ENCODE data around the gene PPP6R2.
"Not testable (repeated sequence)": the region's sequence is repeated elsewhere in the genome, so short reads cannot be mapped to it uniquely, and the experiment has no call there.

PPP6R2 gene

DNA sequence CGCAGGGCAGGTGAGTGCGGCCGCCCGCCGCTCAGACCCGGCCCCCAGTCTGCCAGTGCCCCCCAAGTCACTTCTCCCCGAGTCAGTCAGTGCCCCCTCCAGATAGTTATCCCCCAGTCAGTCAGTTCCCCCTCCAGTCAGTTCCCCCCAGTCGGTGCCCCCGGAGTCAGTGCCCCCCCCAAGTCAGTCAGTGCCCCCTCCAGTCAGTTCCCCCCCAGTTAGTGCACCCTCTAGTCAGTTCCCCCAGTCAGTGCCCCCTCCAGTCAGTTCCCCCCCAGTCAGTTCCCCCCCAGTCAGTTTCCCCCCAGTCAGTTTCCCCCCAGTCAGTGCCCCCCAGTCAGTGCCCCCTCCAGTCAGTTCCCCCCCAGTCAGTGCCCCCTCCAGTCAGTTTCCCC is 411 bp downstream of the PPP6R2 start:
- DNase-seq (ENCODE audit: low read depth), result no peak

DNA sequence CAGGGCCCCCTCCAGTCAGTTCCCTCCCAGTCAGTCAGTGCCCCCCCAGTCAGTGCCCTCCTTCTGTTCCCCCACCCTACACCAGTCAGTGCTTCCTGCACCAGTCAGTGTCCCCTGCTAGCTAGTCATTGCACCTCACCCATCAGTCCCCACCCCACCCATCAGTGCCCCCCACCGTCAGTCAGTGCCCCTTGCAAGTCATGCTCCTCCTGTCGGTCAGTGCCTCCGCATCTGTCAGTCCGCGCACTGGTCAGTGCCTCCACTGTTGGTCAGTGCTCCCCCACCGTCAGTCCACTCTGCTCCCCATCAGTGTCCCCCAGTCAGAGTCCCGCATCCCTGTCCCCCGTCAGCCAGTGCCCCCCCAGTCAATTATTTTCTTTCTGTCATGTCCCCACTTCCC is 3.3 kb downstream of the PPP6R2 start:
- DNase-seq (ENCODE audit: low read depth), result no peak

DNA sequence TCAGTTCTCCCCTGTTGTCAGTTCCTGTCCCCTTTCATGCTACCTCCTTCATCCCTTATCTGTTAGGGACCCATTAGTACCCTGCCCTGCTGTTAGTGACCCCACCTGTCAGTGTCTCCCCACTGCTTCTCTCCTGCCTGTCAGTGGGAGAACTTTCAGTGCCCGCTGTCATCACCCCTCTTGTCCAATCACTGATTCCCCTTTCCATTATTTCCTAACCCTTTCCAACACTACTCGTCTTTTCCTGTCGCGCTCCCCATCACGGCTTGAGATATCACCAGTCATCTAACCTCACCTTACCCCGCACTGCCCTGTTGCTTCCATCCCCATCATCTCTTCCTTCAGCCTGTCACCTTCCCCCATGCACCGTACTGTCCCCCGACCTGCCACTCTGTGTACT is 4.0 kb downstream of the PPP6R2 start:
- no peak for DNase-seq (ENCODE audit: low read depth)

DNA sequence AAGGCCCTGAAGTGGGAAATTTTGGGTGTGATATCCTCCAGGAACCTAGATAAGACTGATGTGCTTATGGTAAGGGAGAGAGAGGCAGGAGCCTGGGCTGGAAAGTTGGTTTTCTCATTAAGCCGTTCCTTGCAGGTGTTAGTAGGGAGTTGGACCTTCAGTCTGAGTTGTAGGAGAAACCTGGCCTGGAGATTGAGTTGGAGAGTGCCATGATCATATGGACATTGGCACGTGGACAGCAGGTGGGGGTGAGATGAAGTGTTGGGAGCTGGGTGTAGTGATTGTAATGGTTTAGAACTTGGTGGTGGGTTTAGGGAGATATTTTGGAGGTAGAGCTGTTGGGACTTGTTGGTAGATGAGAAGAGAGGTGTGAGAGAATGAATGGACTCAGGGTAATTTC is 4.9 kb downstream of the PPP6R2 start:
- no peak for DNase-seq (ENCODE audit: low read depth)

DNA sequence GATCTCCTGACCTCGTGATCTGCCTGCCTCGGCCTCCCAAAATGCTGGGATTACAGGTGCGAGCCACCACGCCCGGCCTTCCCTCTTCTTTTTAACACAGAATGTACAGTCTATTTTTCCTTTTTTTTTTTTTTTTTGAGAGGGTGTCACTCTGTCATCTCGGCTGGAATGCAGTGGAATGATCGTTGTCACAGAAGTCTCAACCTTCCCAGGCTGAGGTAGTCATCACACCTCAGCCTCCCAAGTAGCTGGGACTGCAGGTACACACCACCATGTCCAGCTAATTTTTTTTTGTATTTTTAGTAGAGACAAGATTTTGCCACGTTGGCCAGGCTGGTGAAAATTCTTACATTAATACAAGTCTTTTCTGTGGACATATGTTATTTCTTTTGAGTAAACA is 13.1 kb downstream of the PPP6R2 start:
- no peak for DNase-seq (ENCODE audit: low read depth)

DNA sequence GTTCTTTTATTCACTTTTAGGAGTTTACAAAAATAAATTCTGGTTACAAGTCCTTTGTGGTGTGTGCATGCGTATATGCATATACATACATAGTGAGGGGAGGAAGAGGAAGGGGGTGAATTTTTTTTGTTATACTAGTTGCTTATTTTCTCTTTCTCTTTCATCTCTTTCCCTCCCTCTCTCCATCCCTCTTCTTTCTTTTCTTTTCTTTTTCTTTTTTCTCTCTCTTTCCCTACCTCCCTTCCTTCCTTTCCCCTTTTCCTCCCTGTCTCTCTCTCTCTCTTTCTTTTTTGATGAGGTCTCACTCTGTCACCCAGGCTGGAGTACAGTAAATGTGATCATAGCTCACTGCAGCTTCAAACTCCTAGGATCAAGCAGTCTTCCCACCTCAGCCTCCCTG is 14.1 kb downstream of the PPP6R2 start:
- no peak for DNase-seq (ENCODE audit: low read depth)

DNA sequence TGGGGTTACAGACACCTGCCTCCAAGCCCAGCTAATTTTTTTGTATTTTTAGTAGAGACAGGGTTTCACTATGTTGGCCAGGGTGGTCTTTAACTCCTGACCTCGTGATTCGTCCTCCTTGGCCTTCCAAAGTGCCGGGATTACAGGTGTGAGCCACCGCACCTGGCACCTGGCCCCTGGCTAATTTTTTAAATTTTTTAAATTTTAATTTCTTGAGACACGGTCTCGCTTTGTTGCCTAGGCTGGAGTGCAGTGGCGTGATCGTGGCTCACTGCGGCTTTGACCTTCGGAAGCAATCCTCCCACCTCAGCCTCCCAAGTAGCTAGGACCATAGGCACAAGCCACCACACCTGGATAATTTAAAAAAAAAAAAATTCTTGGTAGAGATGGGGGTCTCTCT is 14.6 kb downstream of the PPP6R2 start:
- no peak for DNase-seq (ENCODE audit: low read depth)

DNA sequence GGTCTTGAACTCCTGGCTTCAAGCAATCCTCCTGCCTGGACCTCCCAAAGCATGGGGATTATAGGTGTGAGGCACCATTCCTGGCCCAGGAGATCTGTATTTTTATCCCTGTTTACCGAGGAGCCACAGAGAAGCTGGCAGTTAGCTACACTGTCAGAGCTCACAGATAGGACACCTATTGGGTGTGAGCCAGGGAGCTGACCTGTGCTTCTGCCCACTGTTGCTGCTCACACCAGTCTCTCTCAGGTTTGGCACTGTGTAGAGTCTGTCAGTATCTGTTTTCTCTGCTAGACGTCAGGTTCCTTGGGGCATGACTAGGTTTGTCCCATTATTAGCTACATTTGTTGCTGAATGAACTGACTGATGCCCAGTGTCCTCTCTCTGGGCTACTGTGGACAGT is 17.5 kb downstream of the PPP6R2 start:
- DNase-seq (ENCODE audit: low read depth), result no peak

DNA sequence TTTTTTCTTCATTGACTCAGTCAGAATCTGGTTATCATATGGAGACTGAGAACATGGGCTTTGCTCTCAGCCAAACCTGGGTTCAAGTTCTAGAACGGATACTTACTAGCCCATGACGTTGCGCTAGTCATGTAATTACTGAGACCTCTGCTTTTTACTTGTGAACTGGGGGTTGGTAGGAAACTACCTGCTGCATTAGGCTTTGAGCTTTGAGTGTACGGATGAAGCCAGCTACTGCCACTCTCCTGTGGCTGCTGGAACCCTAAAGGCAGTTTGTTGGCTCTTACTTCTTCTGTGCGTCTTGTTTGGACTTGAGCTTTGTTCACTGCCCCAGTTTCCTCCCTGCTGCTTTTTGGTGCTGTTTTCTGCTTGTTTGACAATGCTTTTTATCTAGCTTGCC is 18.1 kb downstream of the PPP6R2 start:
- DNase-seq (ENCODE audit: low read depth), result no peak

DNA sequence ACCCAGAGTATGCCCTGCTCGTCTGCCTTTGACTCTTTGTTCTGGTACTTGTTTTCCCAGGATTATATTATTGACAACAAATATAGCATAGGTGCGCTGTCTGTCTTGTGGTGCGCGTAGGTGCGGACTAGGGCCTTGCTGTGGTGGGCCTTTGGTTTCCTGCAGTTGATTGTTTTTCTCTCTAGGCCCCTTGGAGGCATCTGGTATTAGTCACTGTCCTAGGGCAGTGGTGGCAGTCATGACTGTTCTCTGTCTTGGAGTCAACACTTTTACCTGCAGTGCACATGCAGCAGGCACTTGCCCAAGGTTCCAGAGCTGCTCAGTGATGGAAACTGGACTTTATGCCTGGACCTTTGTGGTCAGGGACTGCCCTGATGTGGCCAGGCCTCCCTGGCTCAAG is 18.6 kb downstream of the PPP6R2 start:
- DNase-seq (ENCODE audit: low read depth), result no peak

DNA sequence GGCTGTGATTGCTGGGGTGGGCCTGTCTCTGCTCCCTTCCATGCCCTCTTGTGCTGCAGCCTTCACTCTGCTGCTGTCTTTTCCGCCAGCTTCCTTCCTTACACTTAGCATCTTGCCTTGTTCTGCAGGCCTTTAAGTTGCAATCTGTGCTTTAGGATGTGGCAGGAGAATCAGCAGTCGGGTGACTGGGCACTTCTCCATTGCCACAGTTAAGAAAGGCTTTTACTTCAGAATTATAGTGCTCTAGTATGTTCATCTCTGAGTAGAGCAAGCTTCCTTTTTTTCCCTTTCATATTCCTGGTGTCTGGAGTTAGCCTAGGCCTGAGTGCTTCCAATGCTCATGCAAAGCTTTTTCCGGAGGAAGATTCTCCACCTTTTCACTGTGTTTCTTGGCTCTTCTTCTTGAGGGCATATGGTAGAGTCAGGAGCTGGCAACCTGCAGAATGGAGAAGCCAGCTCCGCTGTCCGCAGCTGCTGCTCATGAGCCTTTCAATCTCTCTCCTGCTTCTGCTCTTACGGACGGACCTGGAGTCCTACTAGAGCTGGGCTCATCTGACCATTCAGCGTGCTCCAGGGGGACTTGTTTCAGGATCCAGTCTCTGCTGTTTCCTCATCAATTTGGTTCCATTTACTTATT is 20.2 kb downstream of the PPP6R2 start:
- DNase-seq (ENCODE audit: low read depth), result no peak

DNA sequence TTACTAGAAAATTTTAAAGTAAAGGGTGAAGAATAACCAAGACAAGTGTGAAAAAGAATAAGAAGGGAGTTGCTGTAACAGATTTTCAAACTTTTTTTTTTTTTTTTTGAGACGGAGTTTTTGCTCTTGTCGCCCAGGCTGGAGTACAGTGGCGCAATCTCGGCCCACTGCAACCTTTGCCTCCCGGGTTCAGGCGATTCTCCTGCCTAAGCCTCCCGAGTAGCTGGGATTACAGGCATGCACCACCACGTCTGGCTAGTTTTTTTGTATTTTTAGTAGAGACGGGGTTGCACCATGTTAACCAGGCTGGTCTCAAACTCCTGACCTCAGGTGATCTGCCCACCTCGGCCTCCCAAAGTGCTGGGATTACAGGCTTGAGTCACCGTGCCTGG is 20.7 kb downstream of the PPP6R2 start:
- not testable (repeated sequence) for DNase-seq (ENCODE audit: low read depth)

DNA sequence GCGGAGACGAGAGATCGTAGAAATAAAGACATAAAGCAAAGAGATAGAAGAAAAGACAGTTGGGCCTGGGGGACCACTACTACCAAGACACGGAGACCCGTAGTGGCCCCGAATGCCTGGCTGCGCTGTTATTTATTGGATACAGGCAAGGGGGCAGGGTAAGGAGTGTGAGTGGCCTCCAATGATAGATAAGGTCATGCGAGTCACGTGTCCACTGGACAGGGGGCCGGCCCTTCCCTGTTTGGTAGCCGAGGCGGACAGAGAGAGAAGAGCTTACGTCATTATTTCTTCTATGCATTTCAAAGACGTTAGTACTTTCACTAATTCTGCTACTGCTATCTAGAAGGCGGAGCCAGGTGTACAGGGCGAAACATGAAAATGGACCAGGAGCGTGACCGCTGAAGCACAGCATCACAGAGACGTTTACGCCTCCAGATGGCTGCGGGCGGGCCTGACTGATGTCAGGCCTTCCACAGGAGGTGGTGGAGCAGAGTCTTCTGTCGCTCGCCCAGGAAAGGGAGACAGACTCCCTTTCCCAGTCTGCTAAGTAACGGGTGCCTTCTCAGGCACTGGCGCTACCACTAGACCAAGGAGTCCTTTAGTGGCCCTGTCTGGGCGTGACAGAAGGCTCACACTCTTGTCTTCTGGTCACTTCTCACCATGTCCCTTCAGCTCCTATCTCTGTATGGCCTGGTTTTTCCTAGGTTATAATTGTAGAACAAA is 24.8 kb downstream of the PPP6R2 start:
- no peak for DNase-seq (ENCODE audit: low read depth)

DNA sequence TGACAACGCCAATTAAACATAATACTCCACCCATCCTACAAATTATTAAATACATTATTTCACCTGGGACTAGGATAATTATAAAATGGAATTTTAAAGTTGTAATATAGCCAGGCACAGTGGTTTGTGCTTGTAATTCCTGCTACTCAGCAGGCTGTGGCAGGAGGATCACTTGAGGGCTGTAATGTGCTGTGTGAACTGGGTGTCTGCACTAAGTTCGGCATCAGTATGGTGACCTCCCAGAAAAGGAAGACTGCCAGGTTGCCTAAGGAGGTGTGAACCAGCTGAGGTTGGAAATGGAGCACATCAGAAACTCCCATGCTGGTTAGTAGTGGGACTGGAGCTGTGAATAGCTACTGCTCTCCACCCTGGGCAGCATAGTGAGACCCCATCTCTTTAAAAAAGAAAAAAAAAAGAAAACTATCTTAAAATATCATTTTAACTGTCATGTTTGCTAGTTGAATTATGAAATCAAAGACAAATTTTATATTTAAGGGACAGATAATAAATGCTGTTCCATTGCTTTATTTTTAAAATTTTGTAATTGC is 28.0 kb downstream of the PPP6R2 start:
- no peak for DNase-seq (ENCODE audit: low read depth)

DNA sequence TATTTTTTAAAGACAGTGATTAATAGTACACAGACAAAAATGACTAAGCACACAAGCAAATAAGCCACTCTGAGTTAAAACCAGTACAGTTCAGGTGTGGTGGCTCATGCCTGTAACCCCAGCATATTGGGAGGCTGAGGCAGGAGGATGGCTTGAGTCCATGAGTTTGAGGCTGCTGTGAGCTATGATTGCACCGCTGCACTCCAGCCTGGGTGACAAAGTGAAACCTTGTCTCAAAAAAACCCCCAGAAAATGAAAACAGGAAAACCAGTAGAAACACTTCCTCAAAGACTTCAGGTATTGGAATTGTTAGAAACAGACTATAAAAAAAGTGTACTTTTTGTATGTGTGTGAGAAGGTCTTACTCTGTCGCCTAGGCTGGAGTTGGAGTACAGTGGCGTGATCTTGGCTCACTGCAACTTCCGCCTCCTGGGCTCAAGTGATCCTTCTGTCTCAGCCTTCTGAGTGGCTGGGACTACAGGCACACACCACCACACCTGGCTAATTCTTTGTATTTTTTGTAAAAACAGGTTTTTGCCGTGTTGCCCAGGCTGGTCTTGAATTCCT is 33.0 kb downstream of the PPP6R2 start:
- DNase-seq (ENCODE audit: low read depth), result no peak

DNA sequence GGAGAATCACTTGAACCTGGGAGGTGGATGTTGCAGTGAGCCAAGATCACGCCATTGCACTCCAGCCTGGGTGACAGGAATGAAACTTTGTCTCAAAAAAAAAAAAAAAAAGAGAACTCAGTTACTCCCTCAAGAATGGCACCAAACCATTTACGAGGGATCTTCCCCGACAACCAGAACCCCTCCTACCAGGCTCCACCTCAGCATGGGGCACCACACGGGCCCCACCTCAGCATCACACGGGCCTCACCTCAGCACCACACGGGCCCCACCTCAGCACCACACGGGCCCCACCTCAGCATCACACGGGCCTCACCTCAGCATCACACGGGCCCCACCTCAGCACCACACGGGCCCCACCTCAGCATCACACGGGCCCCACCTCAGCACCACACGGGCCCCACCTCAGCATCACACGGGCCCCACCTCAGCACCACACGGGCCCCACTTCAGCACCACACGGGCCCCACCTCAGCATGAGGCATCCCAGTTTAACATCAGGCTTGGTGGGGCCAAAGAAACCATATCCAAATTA is 38.0 kb downstream of the PPP6R2 start:
- not testable (repeated sequence) for DNase-seq (ENCODE audit: low read depth)

DNA sequence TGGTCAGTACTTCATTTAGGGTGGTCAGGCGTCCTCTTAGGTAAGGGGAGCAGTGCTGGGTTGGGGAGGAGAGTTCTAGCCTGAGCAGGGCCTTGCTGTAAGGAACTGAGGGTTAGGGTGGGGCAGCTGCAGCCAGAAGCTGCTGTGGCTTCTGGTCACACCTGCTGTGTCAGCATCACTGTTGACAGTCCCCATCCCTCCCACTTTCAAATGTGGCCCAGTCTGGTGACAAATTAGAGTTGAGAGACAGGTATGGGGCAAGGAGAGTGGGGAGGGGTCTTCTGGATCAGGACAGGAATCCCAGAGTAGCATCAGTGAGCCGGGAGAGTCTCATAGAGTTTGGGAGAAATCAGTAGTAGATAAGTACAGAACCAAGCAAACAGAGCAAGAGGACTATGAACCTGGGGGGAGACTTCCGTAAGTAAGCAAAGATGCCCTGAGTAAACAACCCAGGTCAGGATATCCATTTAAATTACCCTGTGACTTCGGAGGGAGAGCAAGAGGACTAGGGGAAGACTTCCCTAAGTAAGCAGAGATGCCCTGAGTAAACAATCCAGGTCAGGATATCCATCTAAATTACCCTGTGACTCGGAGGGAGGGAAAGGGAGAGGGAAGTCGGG is 53.7 kb downstream of the PPP6R2 start:
- DNase-seq (ENCODE audit: low read depth), result no peak

DNA sequence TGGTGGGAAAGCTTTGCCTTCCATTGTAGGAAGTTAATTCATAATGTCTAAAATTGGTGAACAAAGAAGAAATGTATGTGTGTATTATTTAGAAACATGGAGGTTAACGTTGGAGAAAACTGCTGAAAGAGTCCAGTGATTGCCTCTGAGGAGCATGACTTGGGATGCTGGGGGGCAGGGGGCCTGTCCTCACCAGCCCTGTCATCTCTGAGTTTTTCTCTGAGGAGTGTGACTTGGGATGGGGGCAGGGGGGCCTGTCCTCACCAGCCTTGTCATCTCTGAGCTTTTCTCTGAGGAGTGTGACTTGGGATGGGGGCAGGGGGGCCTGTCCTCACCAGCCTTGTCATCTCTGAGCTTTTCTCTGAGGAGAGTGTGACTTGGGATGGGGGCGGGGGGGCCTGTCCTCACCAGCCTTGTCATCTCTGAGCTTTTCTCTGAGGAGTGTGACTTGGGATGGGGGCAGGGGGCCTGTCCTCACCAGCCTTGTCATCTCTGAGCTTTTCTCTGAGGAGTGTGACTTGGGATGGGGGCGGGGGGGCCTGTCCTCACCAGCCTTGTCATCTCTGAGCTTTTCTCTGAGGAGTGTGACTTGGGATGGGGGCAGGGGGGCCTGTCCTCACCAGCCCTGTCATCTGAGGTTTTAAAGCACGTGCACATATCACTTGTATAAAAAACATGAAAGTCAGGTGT is 54.4 kb downstream of the PPP6R2 start:
- not testable (repeated sequence) for DNase-seq (ENCODE audit: low read depth)

DNA sequence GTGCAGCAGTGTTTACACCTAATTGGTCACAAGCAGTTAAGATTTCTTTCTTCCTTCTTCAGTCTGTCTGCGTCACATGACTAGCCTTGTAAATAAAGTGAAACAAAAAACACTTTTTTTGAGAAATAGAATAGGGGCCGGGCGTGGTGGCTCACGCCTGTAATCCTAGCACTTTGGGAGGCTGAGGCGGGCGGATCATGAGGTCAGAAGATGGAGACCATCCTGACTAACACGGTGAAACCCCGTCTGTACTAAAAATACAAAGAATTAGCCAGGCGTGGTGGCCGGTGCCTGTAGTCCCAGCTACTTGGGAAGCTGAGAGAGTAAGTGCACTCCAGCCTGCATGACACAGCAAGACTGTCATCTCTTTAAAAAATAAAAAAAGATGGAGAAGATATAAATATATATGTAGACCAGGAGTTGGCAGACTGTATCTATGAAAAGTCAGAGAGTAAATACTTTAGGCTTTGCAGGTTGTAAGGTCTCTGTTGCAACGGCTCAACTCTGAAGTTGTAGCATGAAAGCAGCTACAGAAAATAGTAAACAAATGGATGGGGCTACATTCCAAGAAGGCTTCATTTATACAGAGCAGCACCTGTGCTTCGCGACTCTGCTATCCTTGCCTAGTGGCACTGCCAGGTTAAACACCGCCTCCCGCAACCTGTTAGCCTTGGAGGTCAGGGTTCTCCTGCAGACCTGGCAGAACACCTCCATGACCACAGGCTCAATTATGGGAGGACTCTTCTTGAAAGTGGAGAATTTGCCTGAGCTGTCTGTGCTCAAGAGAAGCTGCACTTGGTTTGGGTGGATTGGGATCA is 55.9 kb downstream of the PPP6R2 start:
- no peak for DNase-seq (ENCODE audit: low read depth)

DNA sequence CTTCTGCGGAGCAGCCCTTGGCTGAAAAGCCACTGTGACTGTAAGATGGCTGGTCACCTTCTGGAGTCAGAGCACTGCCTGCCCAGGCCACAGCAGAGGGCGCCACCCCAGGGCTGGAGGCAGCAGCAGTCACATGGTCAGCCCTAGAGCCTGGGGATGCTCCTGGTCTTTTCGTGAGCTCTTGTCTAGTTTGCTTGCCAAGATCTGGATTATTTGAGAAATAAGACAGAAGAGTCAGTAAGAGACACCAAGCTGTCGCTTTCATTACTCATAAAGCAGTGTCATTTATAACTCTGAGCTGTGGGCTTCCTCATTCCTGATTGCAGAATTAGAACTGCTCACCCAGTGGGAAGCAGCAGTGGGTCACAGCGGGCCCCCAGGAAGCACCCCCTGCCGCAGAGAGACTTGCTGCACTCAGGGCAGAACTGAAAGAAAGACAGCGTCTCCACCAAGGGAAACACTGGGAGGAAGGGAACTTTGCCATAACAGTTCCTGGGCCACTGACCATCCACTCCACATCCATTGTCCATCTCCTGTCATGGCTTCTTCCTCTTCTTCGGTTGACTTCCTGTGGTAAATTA is 56.7 kb downstream of the PPP6R2 start:
- no peak for DNase-seq (ENCODE audit: low read depth)

DNA sequence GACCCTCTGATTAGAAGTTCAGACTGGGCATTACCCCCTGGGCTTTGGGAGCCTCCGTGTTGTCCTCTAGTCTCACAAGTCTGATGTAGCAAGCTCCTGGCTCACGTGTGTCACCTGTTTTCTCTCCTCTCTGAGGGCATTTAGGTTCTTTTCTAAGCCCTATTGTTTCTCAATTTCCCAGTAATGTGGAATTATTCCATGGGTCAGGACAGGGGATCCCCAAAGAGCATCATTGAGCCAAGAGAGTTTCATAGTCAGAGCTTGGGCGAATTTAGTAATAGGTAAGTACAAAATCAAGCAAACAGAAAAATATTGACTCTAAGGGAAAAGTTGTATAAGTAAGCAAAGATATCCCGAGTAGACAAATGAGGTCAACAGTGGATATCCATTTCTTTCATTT is 57.3 kb downstream of the PPP6R2 start:
- no peak for DNase-seq (ENCODE audit: low read depth)

All from T follicular helper cell (primary cell).